Pericardium fibroblast (primary cell): Measurements from ENCODE around the gene TBX2. TPM values are rescaled to one million over a fixed set of nuclear protein-coding genes. Genes with fewer than 3 reads are reported as not detected.

ENCODE experiments used
- total RNA-seq: library from RNA; depleted of rRNA; stranded (reverse); fragments of >200 nt; gene quantifications from 2 replicates; pipeline ENCODE4 v1.2.3, GENCODE V29; 2015

Gene TBX2
- total RNA-seq: 8.8 and 12.7 TPM in 2 replicates

GRCh38 chr17:61399131-61400065, at the start of gene TBX2:
TBX2 (plus strand) TSS chr17:61399843; CDS start chr17:61400177, 334 bp downstream.

GRCh38 chr17:61452301-61453290, 53.0 kb downstream of the TBX2 start, which contains the start of gene TBX4:
TBX4 (plus strand) TSS chr17:61452422; CDS start chr17:61456491, 4,069 bp downstream.

Other genes starting within 250 kb of the TBX2 start
- gene TBX4, start 52.6 kb downstream of the TBX2 start, total RNA-seq: not detected in 2 replicates
- gene NACA2, start 191.4 kb downstream of the TBX2 start, total RNA-seq: not detected in 2 replicates